Stimulated activated CD8-positive, alpha-beta memory T cell treated with anti-CD3 and anti-CD28 coated beads, Interleukin-7, amount 100 ng/mL, for 1 hour (primary cell): ENCODE results near the gene EEF1E1.

ENCODE experiments used
- DNase-seq, 2 donors: peaks; one replicate each; pipeline ENCODE4 v3.0.0-alpha.2; 2020; ENCODE audit warnings: low read depth in 2 of 2

The EEF1E1 gene

DNA sequence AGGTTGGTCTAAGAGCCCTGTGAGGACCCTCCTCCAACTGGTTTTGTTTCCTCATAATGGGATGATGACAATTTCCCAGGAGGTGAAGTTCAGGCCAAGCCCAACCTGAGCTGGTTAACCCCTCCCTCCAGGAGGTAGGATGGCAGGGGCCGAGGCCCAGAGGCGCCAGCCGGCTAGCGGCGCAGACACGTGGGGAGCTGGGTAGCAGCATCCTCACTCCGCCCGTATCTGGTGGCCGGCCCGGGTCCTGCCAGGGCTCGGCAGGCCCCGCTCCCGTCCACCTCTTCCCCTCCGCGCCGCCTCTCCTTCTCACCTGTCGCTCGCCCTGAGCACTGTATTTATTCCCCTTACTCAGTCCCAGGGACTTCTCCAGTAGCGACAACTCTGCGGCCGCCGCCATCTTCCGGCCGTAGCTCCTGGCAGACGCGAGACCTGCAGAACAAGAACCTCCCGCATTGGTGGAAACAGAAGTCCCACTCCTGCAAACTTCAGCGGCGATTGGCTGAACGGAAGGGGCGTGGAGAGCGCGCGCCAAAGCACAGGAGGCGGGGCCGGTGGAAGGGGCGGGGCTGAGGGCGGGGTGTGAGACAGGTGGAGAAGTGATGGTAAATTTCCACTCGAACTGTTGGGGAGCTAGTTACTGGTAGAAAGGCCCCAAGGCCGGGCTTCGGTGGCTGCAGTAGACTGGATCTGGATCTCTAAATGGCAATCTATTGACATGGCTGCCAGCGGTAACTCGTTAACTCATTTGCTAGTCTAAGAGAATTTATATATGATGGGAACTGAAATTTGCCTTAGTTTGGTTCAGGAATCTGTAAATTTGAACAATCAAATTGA is at the start of gene EEF1E1:
TSS of gene EEF1E1 (minus strand) at position 427 of the 837 bp plus-strand sequence. CDS start at position 400, 27 bp downstream.
- DNase-seq: peak; percentile 97

- DNase-seq: no peak
These were observed 47.0 kb upstream of the EEF1E1 start for GRCh38 chr6:8149350-8149749.

DNA sequence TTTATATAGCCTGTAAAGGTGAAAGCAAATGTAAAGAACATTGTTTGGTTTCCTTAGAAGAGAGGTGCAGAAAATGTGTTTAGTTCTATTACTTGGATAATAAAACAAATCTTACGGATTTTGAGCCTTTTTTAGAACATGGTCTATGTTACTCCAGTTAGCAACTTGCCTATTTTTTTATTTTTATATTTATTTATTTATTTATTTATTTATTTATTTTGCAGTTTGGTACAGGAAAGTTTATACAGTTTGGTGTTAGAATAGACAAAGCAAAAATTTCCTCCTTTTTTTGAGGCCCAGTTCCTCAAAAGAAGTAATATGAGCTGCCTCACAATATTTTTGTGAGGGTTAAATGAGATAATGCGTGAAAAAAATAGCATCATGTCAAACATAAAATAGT is 41.6 kb upstream of the EEF1E1 start:
- DNase-seq: no peak

DNA sequence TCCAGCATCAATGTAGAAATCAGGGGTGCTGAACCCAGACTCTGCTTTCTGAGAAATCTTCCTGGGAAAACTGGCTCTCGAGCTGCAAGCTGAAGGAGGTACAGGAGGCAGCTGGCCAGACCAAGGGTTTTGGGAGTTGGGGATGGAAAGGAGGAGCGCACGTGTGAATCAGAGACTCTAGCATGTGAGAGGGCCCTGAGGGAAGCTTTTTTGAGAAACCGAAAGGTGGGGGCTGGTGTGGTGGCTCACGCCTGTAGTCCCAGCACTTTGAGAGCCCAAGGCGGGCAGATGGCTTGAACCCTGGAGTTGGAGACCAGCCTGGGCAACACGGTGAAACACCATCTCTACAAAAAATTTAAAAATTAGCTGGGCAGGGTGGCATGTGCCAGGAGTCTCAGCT is 37.1 kb upstream of the EEF1E1 start:
- no peak for DNase-seq

DNA sequence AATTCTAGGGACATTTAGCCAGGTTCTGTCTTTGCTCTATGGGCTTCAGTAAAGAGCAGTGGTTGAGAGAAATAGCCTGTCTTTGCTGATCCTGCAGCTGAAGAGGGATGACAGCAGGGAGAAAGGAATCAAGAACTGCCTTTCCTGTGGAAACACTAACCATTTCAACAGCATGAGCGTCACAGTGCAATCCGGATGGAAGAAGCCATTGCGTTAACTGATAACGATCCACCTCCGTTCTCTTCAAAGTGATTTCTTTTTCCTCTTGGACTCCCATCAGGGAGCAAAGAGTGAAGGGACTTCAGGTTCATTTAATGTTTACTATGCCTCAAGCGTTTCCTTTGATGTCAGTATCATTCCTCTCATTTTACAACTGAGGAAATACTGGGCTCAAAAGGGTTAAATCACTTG is 35.2 kb upstream of the EEF1E1 start:
- DNase-seq: no peak

- DNase-seq: no peak
These were observed 32.9 kb upstream of the EEF1E1 start for GRCh38 chr6:8135276-8135675.

DNA sequence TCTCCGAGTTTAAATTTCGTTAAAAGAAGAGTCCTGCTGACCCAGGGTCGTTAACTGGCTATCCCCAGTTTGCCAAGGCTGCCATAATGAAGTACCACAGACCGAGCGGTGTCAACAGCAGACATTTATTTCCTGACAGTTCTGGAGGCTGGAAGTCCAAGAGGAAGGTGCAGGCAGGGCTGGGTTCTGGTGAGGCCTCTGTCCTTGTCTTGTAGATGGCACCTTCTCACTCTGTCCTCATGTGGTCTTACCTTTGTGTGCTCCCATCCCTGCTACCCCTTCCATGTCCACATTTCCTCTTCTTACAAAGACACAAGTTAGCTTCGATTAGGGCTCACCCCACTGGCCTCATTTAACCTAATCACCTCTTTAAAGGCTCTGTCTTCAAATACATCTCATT is 29.8 kb upstream of the EEF1E1 start:
- no peak for DNase-seq

DNA sequence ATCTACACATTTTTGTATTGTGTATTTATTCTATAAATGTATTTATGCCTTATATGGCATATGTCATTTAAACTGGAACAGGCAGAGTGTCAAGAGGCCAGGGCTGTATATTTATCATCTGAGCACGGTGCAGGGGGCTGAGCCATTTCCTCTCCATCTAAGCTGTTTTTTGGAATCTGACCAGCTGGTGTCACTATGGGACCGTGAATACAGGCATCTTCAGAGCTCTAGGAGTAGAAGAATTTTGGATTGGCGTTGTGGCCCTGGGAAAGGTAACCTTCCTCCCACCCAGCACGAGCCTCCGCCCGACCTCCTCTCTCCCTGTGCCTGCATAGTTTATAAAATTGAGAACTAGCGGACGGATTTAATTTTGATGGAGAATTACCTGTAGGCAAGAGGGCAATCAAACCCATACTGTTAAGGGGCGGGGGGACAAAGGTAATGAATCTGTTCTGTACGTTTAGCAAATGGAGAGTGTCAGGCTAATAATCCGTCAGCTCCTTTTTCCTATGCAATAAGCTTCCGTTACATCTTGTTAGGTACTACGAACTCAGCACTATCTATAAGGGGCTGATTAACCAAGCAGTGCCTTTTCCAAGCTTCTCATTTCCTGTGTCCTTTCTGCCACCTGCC is 29.0 kb upstream of the EEF1E1 start:
- no peak for DNase-seq

- no peak for DNase-seq
These were observed 28.1 kb upstream of the EEF1E1 start for GRCh38 chr6:8130399-8130798.

GRCh38 chr6:8123236-8123635 is 20.9 kb upstream of the EEF1E1 start:
- no peak for DNase-seq

GRCh38 chr6:8114956-8115355 is 12.6 kb upstream of the EEF1E1 start:
- no peak for DNase-seq

GRCh38 chr6:8113131-8113654 is 10.8 kb upstream of the EEF1E1 start:
- no peak for DNase-seq

- no peak for DNase-seq
These were observed 8.4 kb upstream of the EEF1E1 start for GRCh38 chr6:8110725-8111124.

GRCh38 chr6:8110117-8110721 is 7.9 kb upstream of the EEF1E1 start:
- no peak for DNase-seq

GRCh38 chr6:8108759-8109539 is 6.6 kb upstream of the EEF1E1 start:
- DNase-seq: no peak

DNA sequence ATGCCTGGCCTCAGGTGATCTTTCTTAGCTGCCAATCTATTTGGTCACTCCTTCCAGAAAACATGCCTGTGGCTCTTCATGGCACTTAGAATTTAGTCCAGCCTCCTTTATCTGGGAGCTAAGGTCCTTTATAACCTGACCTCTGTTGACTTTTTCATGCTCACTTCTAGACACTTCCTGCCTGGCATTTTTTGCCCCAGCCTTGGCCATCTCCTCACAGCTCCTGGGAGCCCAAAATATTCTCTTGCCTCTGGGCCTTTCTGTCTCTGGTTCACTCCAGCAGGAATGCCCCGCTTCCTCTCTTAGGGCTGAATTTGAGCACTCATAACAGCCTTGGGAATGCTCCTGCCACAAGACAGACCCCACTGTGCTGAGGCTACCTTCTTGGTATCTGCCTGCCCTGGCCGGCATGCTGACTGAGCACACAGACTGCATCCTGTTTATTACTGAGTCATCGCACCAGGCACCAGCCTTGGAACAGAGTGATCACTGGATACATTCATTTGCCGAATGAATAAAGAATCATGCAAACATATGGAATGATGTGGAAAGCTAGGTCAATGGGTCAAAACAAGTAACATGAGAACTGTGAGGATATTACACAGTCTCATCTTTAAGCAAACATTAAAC is 5.8 kb upstream of the EEF1E1 start:
- no peak for DNase-seq

- no peak for DNase-seq
These were observed 3.4 kb upstream of the EEF1E1 start for GRCh38 chr6:8105791-8106190.

- DNase-seq: no peak
These were observed 1.4 kb upstream of the EEF1E1 start for GRCh38 chr6:8103726-8104125.

DNA sequence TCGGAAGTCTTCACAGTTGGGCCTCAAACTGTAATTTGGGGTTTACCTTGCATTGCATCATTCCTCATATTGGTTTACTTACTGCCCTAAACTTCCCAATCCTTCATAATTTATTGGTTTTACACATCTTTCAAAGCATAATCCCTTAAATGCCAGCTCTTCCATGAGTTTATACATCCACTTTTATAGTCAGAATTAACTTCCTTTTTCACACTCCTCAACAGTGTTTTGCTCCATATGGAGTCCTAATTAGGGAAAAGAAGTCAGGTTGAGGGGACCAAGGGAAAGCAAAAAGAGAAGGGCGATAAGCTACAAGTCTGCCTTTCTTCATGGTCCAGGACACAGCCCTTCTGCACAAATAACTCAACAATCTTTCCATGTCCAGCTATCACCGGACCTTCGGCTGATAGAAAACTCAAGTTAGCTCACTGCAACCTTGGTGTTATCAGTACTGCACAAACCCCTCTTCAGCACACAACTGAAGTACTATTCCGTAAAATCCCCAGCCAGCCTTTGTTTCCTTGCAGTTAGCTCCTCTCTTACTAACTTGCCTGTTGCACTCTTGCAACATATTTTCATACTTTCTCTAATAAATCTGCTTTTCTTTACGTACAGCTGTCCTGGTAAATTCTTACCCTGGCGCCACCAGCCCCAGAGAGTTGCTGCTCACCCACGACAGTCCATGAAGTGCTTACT is 2.0 kb downstream of the EEF1E1 start:
- no peak for DNase-seq

- no peak for DNase-seq
These were observed 11.7 kb downstream of the EEF1E1 start for GRCh38 chr6:8090650-8091049.

DNA sequence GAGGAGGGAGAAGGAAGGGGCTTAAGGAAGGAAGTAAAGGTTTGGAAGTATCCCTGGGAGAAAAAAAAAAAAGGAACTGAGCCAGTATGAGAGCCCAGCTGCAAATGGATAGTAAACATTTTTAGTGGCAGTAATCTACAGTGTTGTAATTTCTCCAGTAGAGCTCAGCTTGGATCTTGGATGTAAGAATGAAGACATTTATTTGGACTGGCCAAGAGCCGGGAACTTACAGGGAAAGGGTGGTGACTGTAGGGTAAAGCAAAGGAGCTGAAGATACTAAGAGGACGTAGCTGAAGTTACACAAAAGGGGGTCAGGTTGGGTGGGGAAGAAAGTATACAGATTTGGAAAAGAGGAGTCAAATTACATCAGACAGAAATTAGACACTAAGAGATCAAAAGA is 13.5 kb downstream of the EEF1E1 start:
- DNase-seq: no peak
